HTR-8/SVneo (cell line): ENCODE results near the gene LINC01488.

Experiments
- DNase-seq: peaks from one replicate; pipeline ENCODE4 v3.0.0; 2011; ENCODE audit warnings: low spot score, mixed read lengths; ENCODE audit not compliant: insufficient read length
- FAIRE-seq: peaks from 2 replicates; lab custom pipeline; 2011; peaks lifted over from hg19 to GRCh38; lab: Jason Lieb, UNC

Gene LINC01488

GRCh38 chr11:69444381-69445130 is 36.9 kb upstream of the LINC01488 start:
- FAIRE-seq = no peak
- peak; percentile 54 for DNase-seq

- no peak for FAIRE-seq
- no peak for DNase-seq
Observed at GRCh38 chr11:69445131-69445470, 36.4 kb upstream of the LINC01488 start.

- DNase-seq (no peak), FAIRE-seq (no peak)
Observed at GRCh38 chr11:69446108-69446507, 35.4 kb upstream of the LINC01488 start.

GRCh38 chr11:69447786-69448185 is 33.7 kb upstream of the LINC01488 start:
- peak; percentile 31 for FAIRE-seq
- no peak for DNase-seq

- FAIRE-seq (no peak), DNase-seq (no peak)
Observed at GRCh38 chr11:69448471-69449284, 32.8 kb upstream of the LINC01488 start.

- DNase-seq = peak; percentile 59
Observed at GRCh38 chr11:69449320-69450063, 32.0 kb upstream of the LINC01488 start.

GRCh38 chr11:69450064-69450856 is 31.2 kb upstream of the LINC01488 start:
- FAIRE-seq (peak; percentile 16), DNase-seq (no peak)

More at GRCh38 chr11:69449320-69450063, 32.0 kb upstream of the LINC01488 start:
- peak; percentile 38 for FAIRE-seq

GRCh38 chr11:69450857-69451220 is 30.6 kb upstream of the LINC01488 start:
- no peak for DNase-seq
- FAIRE-seq = no peak

GRCh38 chr11:69451289-69451688 is 30.2 kb upstream of the LINC01488 start:
- DNase-seq (no peak), FAIRE-seq (peak; percentile 51)

- FAIRE-seq = peak; percentile 42
Observed at GRCh38 chr11:69452206-69452987, 29.1 kb upstream of the LINC01488 start.

GRCh38 chr11:69453151-69453550 is 28.3 kb upstream of the LINC01488 start:
- FAIRE-seq (no peak), DNase-seq (no peak)

More at GRCh38 chr11:69452206-69452987, 29.1 kb upstream of the LINC01488 start:
- no peak for DNase-seq

GRCh38 chr11:69454018-69454417 is 27.4 kb upstream of the LINC01488 start:
- DNase-seq (no peak), FAIRE-seq (peak; percentile 42)

- DNase-seq = no peak
- peak; percentile 42 for FAIRE-seq
Observed at GRCh38 chr11:69455969-69456368, 25.5 kb upstream of the LINC01488 start.

- no peak for FAIRE-seq
- DNase-seq = no peak
Observed at GRCh38 chr11:69456712-69457111, 24.8 kb upstream of the LINC01488 start.

GRCh38 chr11:69459848-69460539 is 21.5 kb upstream of the LINC01488 start:
- FAIRE-seq = no peak

GRCh38 chr11:69460540-69461257 is 20.8 kb upstream of the LINC01488 start:
- no peak for DNase-seq
- FAIRE-seq = no peak

More at GRCh38 chr11:69459848-69460539, 21.5 kb upstream of the LINC01488 start:
- no peak for DNase-seq

GRCh38 chr11:69461272-69461962 is 20.0 kb upstream of the LINC01488 start:
- FAIRE-seq (no peak), DNase-seq (no peak)
